PC-3 (cell line): ENCODE results near the gene CALN1.

ENCODE experiments used
- CTCF ChIP-seq: fragments of 300-600 bp; sonication (generic); conservative IDR thresholded peaks from 2 replicates; pipeline ENCODE4 v1.5.1; 2017; ENCODE audit warnings: antibody characterized with exemption, low read depth, mild to moderate bottlenecking, low read length
- EZH2 ChIP-seq: fragments of 300-600 bp; sonication (generic); IDR thresholded peaks from one replicate; pipeline ENCODE4 v1.6.1; 2017; ENCODE audit warnings: antibody characterized with exemption, mild to moderate bottlenecking, low read length; ENCODE audit not compliant: unreplicated experiment
- EZH2phosphoT487 ChIP-seq: fragments of 300-600 bp; sonication (generic); IDR thresholded peaks from 2 replicates; pipeline ENCODE4 v1.6.1; 2018; ENCODE audit warnings: mild to moderate bottlenecking, antibody characterized with exemption, low read length, borderline replicate concordance

DNA sequence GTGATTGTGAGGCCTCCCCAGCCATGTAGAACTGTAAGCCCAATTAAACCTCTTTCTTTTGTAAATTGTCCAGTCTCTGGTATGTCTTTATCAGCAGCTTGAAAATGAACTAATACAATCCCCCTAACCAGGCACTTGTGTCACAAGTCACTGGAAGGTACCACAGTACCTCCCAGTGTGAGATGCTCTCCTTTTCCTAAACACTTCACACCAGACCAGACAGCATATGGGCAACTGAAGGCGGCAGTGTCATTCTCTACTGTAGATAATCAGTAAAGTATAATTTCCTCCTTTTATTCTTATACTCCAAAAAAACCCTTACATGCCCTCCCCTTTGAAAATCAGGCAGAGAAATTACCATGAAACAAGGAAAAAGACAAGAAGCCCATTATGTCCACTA lies 113.2 kb downstream of the CALN1 start:
- no peak for TF ChIP-seq EZH2
- no peak for TF ChIP-seq CTCF
- no peak for TF ChIP-seq EZH2phosphoT487
